Measurements from ENCODE around the gene UGT1A8. TPM values are rescaled to one million over a fixed set of nuclear protein-coding genes. Genes with fewer than 3 reads are reported as not detected.

UGT1A8 gene
- total and polyA plus RNA-seq, 2 donors (not counting 3 experiments of a cell fraction or from before 2014, with no cell fraction given) = not detected

- Histone ChIP-seq H3K27ac (ENCODE audit: insufficient read depth, low read depth, low read length) (no peak overlapping the region), H3K9me3 (replicated peaks; ENCODE audit: control insufficient read depth, insufficient read depth, low read length) (no peaks in the 10 kb centered on the region), H3K4me1 (ENCODE audit: control insufficient read depth, extremely low read depth, insufficient read depth, low read length) (peaks cover 2% of the 10 kb centered on the region), H3K4me2 (ENCODE audit: insufficient read depth, low read length) (no peak overlapping the region), H3K27me3 (ENCODE audit: control insufficient read depth in 2 of 2, insufficient read depth in 2 of 2, low read length in 2 of 2) (no peaks in the 10 kb centered on the region), H3K36me3 (ENCODE audit: control insufficient read depth in 2 of 2, extremely low read depth in 1 of 2, insufficient read depth in 2 of 2, low read length in 2 of 2) (no peaks in the 10 kb centered on the region), H3K4me3 (replicated peaks in 1 of 3; ENCODE audit: insufficient read depth in 1 of 3, low read depth in 1 of 3, low read length in 3 of 3) (no peak overlapping the region), H4K20me1 (replicated peaks; ENCODE audit: control insufficient read depth, extremely low read depth, insufficient read depth, low read length) (no peaks in the 10 kb centered on the region), H3K9ac (replicated peaks; ENCODE audit: extremely low read depth, insufficient read depth, low read length) (no peak overlapping the region), H3K79me2 (ENCODE audit: control insufficient read depth, insufficient read depth, low read length) (no peaks in the 10 kb centered on the region), H2AFZ (ENCODE audit: low read depth, low read length) (no peak overlapping the region), H3K9me1 (replicated peaks; ENCODE audit: control insufficient read depth, extremely low read depth, insufficient read depth, low read length) (no peaks in the 10 kb centered on the region)
- dilution Hi-C loops (cut with MboI; ENCODE audit: extremely low pct_ligation_motif_present, low sequenced_read_pairs) (no loop called here), intact Hi-C loops (cut with micrococcal nuclease) (no loop called here)
- CTCF ChIA-PET = interaction anchor here (1.4 kb wide), 1 partner anchor 209 kb away, joined by 3 read pairs; no protein-coding TSS in a partner anchor
- BruUV-seq (replicated peaks) = no TSS peak
- DNase-seq (ENCODE audit: low read depth, low spot score) = no peak
- POLR2A ChIA-PET = no interaction called here
- no peak for FAIRE-seq
- TF ChIP-seq CTCF (IDR thresholded peaks at IDR 0.05; ENCODE audit: extremely low read depth in 1 of 2, insufficient read depth in 1 of 2, low read depth in 1 of 2, low read length in 2 of 2) = no peak
- no peak for TF ChIP-seq POLR2AphosphoS5 (IDR thresholded peaks at IDR 0.05; ENCODE audit: insufficient read depth, low read depth, low read length)
- TF ChIP-seq MYC (IDR thresholded peaks at IDR 0.05; ENCODE audit: low read depth, low read length) = no peak
- no peak for TF ChIP-seq GATA2 (IDR thresholded peaks at IDR 0.05; ENCODE audit: insufficient read depth, insufficient read length, low read depth, low read length)
- no peak for TF ChIP-seq MAX (IDR thresholded peaks at IDR 0.05; ENCODE audit: insufficient read depth, insufficient read length)
- no peak for TF ChIP-seq EZH2 (IDR thresholded peaks at IDR 0.05; ENCODE audit: borderline replicate concordance, low read depth, low read length, severe bottlenecking)
- no peak for TF ChIP-seq FOS (IDR thresholded peaks at IDR 0.05; ENCODE audit: borderline replicate concordance, insufficient read depth, low read length)
- no peak for TF ChIP-seq POLR2A (IDR thresholded peaks at IDR 0.05; ENCODE audit: low read depth, low read length)
Measured at GRCh38 chr2:233705911-233706506, 88.6 kb downstream of the UGT1A8 start.

Data from endothelial cell of umbilical vein (primary cell).